IPS-NIHi7 (cell line): ENCODE measurements around the gene SOBP.

Experiments
- DNase-seq: peaks from one replicate; pipeline ENCODE4 v3.0.0; 2012; ENCODE audit warnings: mixed read lengths; ENCODE audit errors: extremely low spot score

The SOBP gene

DNA sequence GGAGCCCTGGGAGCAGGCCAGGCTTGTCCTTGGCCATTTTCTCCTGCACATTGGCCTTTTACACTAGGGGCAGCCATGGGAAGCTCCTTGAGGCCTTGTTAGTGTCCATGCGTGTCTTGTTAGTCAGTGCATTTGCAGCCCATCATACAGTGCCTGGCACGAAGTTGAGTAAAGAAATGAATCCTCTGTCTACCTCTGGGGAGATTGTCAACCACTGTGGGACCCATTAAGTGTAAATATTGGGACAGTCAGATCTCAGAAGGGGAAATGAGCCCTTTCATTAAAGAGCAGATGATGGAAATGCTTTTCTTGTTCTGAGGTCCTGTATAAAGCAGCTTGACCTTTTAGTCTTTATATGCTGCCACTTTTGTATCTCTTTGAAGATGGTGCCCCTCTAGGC, 33.9 kb downstream of the SOBP start:
- no peak for DNase-seq

DNA sequence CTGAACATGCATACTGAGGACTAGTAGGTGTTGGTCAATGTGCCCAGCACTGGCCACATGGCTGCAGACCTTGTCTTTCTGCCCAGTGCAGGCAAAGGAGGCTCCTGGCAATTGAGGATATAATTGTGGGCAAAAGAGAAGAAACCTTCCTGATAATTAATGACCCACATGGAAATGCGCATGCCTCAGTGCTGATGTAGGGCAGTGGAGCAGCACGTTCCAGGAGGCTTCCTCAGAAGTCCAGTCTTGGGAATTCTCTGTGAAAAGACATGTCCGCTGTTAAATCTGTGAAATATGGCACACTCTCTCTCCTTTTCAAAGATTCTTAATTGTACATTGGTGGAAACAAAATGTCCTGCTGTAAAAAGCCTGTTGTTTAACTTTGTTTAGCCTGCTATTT, 34.7 kb downstream of the SOBP start:
- DNase-seq, result no peak

- no peak for DNase-seq
Measured at GRCh38 chr6:107531868-107532267, 42.0 kb downstream of the SOBP start.

- no peak for DNase-seq
Measured at GRCh38 chr6:107532706-107533105, 42.8 kb downstream of the SOBP start.

- no peak for DNase-seq
Measured at GRCh38 chr6:107533415-107534059, 43.6 kb downstream of the SOBP start.

- DNase-seq, result no peak
Measured at GRCh38 chr6:107534571-107535141, 44.7 kb downstream of the SOBP start.

GRCh38 chr6:107535626-107536025, 45.7 kb downstream of the SOBP start:
- no peak for DNase-seq

DNA sequence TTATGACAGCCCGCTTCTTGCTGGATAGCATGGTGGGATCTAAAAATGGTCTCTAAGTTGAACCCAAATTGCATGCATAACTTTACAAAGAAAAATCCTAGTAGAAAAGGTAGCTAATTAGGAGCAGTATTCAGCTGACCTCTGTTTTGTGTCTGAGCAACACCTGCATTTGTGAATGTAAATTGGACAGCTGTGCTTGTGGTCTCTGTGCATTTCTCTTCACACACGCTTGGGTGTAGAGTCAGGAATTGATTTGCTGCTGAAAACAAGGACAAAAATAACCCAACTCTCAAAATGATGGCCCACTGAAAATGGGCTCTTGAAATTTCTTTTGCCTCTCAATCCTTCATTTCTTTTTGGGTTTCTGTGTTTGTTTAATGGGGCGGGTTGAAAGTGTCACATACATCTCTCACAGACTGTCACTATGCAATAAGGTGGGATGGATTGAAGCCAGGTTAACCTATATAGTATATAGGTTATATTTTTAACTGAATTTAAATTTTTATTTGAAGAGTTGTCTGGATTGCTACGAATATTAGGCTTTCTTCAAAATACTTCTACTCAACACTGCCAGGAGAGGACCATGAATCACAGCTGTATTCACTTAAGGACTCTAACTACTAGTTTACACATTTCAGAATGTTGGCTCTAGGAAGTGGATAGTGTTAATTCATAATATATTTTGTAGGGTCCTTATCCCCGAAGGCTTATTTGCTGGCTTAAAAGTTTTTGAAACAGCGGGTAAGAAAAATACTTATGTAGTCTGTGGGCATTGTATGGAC, 46.5 kb downstream of the SOBP start:
- no peak for DNase-seq

GRCh38 chr6:107537559-107537958, 47.6 kb downstream of the SOBP start:
- DNase-seq, result no peak

GRCh38 chr6:107538856-107539387, 49.0 kb downstream of the SOBP start:
- DNase-seq, result no peak

GRCh38 chr6:107539409-107539808, 49.5 kb downstream of the SOBP start:
- DNase-seq, result no peak

- no peak for DNase-seq
Measured at GRCh38 chr6:107539849-107540464, 50.0 kb downstream of the SOBP start.

DNA sequence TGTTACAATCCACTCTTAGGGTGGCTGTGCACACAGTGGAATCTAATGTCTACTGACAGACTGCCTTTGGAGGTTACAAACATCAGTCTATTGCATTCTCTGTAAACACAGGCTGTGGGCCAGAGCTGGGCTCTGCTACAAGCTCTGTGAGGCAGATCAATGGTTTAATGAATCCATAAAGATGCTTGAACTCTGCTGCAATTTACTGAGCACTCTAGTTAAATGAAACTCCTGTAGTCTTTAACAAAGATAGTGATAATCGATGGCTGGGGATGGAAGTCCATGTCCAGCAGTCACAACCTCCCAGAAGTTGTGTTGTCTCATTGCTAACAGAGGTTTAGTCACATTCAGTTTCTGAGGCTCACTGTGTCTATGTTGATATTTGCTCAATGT, 50.5 kb downstream of the SOBP start:
- DNase-seq, result no peak

- no peak for DNase-seq
Measured at GRCh38 chr6:107542192-107542668, 52.3 kb downstream of the SOBP start.

DNA sequence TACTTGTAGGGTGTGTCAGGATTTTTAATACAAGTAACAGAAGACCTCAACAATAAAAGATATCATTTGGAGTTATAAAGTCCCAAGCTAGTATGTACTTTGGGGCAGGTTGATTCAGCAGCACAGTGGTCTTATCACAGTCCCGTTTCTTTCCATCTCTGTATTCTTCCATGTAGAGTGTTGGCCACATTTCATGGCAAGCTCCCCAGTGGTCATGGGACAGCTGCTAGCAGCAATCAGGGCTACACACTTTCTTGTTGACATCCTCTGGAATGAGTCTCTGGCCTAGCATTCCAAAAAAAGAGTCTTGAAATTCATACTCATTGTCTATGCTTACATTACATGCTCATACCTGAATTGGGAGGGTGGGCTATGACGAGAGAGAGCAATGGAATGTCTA, 53.2 kb downstream of the SOBP start:
- no peak for DNase-seq

DNA sequence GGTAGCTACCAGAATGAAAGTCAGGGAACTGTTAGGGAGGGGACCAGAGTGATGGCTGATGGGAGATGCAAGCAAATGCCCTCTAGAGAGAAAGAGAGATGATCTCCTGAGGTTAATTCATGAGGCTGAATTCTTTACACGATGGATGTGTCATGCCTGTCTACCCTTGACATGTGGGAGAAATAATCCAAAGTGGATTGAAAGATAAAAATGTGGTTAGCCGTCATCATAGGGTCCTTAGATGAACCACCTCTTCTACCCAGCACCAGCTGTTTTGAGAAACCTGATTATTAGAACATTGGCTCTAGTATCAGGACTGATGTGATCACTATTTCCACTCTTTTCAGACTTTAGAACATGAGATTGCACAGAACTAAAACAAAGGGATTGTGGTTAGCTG, 53.6 kb downstream of the SOBP start:
- DNase-seq, result no peak

DNA sequence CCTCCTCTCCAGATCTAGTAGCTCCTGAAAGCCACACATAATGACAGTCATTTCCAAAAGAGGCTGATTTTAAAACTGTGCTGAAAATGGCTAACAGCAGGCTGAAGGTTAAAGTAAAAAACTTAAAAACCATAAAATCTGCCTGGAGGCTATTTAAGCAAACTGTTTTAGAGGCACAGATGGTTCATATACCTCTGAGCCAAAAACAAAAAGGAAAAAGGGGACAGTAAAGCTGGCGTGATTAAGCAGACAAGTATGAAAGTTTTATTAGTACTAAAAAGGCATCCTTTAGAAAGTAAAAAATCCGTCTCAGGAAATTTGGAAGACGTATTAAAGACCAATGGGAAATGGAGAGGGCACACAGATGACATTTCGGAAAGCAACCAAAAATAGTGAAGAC, 55.8 kb downstream of the SOBP start:
- DNase-seq, result no peak

- no peak for DNase-seq
Measured at GRCh38 chr6:107546691-107547450, 57.0 kb downstream of the SOBP start.

DNA sequence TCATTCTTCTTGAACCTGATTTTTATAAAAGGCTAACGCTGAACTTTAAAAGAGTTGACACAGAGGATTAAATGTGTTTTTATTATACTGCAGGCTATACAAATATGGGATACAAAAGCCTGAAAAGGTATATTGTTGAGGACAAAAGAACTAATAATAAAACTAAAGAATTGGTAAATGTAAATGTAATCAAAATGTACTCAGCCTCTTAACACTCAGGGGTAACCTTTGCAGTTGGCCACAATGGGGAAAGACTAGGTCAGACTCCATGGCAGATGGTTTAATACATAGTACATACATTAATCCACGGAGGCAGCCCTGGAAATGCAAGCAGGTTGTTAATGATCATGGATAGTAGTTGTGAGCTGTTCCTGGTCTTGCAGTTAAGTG, 57.5 kb downstream of the SOBP start:
- no peak for DNase-seq

- DNase-seq, result no peak
Measured at GRCh38 chr6:107550241-107550840, 60.4 kb downstream of the SOBP start.

DNA sequence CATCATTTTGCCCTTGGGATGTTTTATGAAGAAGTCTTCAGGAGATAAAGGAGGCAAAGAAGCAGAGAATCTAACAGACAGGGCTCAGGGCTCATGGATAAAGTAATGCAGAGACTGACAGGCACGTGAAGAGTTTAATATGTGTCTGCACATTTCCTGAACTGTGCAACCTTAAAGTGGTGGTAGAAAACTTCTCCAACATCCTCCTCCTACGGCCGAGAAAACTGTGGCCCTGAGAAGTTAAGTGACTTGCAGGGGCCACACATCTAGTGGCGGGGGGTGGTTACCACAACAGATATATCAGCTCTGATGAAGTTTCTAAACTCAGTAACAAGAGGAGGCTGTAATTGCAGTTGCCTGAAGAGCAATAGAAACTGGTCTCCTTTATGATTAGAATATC, 61.0 kb downstream of the SOBP start:
- no peak for DNase-seq
